NCI-H2196 treated with DMSO at 0.1 percent for 48 hours (cell line): ENCODE data around the gene ERC2.

Experiments
- DNase-seq: peaks from one replicate; lab custom pipeline; 2025; ENCODE audit not compliant: unreplicated experiment; lab: John Stamatoyannopoulos, UW

ERC2 gene

DNA sequence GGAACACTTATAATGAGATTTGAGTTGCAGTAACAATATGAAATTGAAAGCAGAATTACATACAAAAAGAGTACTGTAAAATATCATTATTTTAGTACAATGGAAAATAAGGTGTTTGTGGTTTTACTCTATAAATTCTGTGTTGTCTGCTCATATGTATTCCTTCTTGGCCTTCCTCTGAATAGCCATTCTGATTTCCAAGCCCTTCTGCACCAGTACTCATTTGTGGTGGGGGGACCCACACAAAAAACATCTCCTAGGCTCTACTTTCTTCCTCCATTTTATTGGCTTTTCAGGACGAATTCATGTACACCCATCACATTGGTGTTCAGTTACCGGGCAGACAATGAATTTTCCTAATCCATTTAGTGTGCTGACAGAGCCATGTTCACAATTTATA is 338.2 kb downstream of the ERC2 start:
- DNase-seq = no peak

DNA sequence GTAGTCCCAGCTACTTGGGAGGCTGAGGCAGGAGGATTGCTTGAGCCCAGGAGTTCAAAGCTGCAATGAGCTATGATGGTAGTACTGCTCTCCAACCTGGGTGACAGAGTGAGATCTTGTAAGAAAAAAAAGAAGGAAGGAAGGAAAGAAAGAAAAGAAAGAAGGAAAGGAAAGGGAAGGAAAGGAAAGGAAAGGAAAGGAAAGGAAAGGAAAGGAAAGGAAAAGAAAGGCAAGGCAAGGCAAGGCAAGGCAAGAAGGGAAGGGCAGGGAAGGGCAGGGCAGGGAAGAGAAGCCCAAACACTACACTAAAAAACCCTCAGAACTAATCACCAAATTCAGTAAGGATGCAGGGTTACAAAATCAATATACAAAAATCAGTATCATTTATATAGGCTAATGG is 341.6 kb downstream of the ERC2 start:
- DNase-seq = no peak

- no peak for DNase-seq
These were observed 342.8 kb downstream of the ERC2 start for GRCh38 chr3:56125358-56126005.

DNA sequence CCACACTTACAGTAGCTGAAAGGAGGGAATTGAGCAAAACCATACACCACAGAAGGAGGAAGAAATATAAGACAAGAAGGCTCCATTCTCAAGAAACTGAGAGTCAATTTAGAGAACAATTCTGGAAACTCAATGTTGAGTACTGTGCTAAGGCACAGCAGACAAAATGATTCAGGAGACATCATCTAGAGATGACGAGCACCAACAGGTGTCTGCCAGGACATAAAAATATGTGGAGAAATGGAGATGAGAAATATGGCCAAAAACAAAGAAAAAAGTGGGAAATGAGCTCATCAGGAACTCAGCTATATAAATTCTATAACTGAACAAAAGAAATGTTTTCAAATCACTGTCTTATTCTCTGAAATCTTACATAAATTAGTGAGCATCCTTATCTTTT is 343.7 kb downstream of the ERC2 start:
- DNase-seq = no peak

DNA sequence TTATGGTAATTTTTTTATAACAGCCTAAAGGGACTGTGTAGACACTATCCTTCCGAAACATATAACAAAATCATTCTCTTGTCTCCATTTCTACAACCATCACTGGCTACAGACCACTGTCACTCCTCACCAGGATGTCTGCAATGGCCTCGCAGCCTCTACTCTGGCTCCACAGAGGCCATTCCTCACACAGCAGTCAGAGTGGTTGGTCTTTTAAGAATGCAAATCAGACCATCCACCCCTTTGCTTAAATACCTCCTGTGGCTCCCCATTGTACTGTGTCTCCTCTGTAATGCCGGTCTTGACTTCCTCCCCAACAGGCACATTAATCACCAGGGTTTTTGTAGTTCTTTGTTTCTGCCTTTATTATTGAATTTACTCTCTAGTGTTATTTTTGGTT is 344.8 kb downstream of the ERC2 start:
- DNase-seq = no peak

- DNase-seq = no peak
These were observed 345.4 kb downstream of the ERC2 start for GRCh38 chr3:56122911-56123310.

DNA sequence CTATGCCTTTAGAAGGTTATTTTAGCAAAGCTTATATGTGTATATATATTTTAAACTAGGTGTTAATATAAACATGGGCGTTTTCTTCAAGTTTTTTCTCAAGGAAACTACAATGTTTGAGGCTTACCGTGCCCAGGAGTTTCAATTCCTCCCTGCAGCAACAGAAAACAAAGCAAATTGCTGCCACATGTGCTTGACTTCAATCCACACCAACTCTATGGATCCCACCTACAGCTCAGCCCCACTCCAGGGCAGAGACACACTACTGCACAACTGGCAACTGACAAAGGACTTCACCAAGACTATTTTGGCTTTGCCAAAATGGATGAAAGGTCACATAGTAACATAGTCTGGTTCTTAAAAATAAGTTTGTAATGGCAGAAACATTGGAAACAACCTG is 346.6 kb downstream of the ERC2 start:
- DNase-seq = no peak

- no peak for DNase-seq
These were observed 348.5 kb downstream of the ERC2 start for GRCh38 chr3:56119575-56120349.

DNA sequence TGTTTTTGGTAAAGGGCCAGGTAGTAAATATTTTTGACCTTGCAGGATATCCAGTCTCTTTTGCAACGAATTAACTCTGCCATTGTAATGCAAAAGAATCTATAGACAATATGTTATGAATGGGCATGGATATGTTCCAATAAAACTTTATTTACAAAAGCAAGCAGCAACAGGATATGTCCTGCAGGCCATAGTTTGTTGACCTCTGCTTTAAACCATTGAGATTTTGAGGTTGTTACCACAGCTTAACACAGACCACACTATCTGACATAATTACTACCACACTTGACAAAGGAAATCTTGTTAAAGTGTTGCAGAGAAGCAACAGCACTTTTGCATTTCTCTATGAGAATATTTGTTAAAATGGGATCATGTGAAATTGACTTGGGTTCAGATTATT is 349.3 kb downstream of the ERC2 start:
- no peak for DNase-seq

GRCh38 chr3:56115698-56116097 is 352.6 kb downstream of the ERC2 start:
- no peak for DNase-seq

GRCh38 chr3:56115199-56115598 is 353.1 kb downstream of the ERC2 start:
- no peak for DNase-seq

- DNase-seq = no peak
These were observed 354.4 kb downstream of the ERC2 start for GRCh38 chr3:56113908-56114307.

DNA sequence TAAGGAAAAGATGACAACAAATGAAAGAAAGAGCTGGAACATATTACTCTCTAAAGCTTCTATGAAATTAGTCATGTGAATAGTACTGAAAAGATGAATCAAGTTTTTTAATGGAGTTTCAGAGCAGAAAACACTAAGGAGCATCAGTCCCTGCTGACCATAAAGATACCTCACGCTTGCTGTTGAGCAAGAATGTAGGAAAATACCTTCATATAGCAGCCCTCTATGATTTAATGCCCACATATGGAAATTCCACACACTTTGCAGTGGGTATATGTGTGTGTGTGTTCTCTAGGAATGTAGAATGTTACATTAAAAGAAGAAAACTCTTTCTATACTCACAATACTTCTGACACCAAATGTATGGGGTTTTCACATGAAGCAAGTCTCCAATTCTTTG is 355.0 kb downstream of the ERC2 start:
- no peak for DNase-seq

DNA sequence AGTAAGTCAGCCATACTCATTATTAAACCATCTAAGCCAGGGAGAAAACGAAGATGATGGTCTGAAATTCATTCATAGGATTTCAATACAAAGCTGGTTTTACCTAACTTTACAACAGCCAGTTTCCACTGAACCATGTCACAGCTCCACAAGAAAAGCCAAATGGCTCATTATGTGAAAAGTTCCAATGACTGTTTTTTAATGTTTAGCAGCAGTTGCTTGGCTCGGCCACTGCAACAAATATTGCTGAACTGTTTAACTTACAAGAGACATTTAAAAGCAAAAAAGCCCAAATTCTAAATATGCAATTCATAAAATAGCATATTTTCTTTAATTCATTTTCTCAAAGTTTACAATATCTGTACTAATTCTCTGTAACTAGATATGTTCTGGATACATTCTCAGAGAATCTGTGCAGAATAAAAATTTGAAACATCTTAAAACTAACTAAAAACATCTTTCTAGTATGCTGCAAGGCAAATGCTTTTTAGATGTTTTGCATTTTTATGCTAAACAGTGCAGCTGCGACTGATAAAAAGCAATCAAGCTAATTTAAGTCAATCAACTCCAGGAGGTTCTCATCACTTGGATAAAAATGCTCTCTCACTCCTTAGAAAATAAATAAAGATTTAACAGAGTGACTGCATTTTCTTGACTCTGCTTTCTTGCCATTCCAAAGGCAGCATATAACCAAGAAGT is 356.5 kb downstream of the ERC2 start:
- no peak for DNase-seq

DNA sequence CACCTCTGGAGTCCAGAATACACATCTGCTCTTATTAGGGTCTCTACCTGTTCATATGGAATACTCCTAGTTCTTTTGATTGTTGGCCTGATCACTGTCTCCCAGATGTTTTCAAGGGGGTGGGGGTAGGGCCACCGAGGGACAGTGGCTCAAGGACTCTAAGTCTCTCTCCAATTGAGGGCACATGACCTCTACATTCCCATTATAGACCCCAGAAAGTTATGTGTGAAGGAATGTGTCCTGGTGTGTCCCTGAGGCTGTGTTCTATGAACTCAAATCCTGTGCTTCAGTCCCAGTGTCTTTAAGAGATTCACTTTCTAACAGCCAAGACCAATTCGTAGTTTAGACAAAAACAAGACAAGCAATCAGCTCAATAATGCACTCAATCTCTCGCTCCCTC is 357.4 kb downstream of the ERC2 start:
- DNase-seq = no peak

DNA sequence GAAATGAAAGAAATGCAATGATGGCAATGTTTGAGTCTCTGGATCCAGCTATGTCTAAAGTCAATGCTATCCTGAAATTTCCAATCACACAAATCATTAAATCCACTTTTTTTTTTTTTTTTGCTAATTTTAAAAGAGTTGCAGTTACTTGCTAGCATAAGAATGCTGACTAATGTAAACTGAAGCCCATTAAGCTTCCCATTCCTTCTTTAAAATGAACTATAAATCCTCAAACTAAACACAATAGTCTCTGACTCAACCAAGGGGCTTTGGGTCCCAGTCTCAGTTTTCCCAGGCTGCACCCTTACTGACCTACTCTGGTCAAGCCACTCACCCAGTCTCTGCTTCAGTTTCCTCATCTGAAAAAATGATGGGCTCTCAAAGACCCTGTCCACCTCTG is 361.1 kb downstream of the ERC2 start:
- no peak for DNase-seq

GRCh38 chr3:56102032-56102431 is 366.2 kb downstream of the ERC2 start:
- DNase-seq = no peak

GRCh38 chr3:56101576-56101975 is 366.7 kb downstream of the ERC2 start:
- DNase-seq = no peak

GRCh38 chr3:56096999-56097398 is 371.3 kb downstream of the ERC2 start:
- no peak for DNase-seq

DNA sequence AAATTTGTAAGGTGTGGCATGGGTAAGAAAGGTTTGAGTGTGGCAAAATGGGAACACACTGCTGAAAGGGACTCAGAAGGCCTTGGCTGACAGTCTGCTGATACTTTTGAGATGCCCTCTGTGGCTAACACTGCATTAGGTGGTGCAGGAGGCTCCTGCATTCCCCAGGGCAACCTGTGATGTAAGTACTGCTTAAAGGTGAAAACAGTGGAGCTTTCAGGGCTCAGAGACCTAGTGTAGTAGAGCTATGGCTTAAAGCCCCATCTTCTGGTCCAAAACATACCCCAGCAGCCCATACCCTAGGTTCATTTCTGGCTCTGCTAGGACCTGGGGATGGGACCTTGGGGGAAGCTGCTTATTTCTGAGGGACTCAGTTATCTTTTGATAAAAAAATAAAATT is 374.1 kb downstream of the ERC2 start:
- DNase-seq = no peak

DNA sequence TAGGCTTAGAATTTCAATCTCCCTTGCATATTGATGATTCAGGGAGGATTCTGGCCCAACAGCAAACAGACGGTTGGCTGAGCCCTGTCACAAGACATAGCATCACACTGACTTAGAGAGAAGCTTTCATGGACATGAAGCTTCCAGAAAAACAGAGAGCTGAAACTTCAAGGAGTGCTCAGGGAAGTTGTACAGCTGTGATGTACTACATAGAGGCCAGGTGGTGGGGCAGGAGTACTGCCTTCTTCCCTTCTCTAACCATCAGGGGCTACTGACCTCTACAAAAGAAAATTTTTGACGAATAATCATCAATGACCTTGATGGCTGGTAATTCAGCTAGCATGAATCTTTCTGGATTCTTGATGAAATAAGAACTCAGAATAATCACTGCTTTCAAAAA is 378.5 kb downstream of the ERC2 start:
- no peak for DNase-seq

GRCh38 chr3:56087451-56088053 is 380.7 kb downstream of the ERC2 start:
- no peak for DNase-seq
